HG02759 (cell line): Measurements from ENCODE around the gene PHC1.
A peak's percentile ranks its signal among the peaks of the same experiment; 100 is the strongest.

Experiments
- ATAC-seq: cut with Tn5 transposase; IDR thresholded peaks from one replicate; pipeline ENCODE4 v1.9.1; 2021; ENCODE audit warnings: mild to moderate bottlenecking, moderate library complexity; ENCODE audit not compliant: unreplicated experiment

Gene PHC1

DNA sequence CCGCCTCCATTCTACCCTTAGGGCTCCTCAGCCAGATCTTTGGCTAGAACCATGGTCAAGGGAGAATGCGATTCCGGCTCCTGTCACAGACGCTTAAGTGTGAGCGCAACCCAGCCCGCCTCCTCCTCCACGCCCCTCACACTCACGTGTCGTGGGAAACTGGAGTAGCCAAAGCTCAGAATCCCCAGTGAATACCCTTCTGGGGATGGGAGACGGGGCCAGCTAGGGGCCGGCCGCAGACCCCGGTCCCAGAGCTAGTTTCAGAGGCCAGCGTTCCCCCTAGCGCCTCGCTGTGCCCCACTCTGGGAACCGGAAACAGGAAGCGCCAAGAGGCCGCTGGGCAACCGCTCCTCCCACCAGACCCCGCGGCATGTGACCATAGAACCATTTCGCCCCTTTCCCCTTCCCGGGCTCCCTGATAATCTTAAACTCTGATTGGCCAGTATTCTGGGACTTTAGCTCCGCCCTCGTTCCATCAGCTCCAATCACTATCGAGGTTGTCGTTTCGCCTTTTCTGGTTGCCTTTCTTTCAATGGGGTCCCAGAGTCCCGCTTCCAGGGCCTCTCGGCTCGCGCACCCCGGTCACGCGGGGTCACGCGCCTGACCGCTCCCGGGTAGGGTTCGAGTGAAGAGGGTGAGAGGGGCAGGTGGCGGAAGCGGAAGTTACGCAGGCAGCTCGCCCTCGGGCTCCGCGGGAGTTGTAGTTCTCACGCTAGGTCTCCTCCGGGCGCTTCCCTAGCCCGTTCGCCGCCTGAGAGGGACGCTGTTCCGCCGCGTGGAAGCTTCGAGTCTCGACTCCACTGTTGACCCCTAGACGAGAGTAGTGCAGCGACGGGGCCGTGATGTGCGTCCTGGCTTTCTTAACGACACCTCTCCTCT lies 35.3 kb downstream of the PHC1 start, which contains the start of gene M6PR:
M6PR (minus strand) TSS at position 304 of the 879 bp plus-strand sequence. CDS start 3,241 bp downstream, outside the sequence.
- peak; percentile 80 for ATAC-seq

DNA sequence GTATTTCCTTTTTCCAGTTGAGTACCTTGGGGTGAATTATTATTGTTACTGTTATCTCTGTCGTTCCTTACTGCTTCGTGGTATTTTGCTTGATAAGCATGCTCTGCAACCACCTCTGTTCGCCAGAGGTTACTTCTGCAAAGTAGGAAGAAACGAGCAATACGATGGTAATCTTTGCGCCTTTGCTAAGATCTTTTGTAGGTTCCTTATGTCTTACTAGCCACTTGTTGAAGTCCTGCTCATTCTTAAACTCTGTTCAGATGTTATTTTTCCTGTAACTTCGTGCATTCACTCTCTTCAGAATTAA lies 35.9 kb downstream of the PHC1 start:
- ATAC-seq = no peak

DNA sequence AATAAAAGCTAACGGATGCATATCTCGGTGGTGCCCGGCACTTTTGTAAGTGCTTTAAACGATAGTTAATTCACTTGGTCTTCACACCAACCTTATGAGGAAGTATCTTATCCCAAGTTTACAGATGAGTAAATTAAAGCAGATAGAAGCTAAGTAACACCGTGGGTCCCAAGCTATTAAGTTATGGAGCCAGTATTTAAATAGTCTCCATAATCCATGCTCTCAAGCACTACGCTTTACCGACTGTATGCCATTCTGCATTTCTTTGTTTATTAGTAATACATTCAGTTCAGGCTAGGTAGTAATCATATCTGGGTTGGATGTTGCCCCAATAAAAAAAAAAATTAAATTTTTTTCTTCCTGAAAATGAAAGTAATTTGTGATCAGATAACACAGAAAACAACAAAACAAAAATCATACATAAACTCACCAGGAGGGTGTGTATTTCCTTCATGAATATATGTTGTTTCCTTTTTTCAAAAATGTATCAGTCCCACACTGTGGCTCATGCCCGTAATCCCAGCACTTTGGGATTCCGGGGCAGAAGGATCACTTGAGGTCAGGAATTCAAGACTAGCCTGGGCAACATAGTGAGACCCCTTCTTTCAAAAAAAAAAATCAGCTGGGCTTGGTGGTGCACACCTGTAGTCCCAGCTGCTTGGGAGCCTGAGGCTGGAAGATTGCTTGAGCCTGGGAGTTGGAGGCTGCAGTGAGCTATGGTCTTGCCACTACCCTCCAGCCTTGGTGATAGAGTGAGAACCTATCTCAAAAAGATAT lies 36.6 kb downstream of the PHC1 start:
- ATAC-seq = no peak

DNA sequence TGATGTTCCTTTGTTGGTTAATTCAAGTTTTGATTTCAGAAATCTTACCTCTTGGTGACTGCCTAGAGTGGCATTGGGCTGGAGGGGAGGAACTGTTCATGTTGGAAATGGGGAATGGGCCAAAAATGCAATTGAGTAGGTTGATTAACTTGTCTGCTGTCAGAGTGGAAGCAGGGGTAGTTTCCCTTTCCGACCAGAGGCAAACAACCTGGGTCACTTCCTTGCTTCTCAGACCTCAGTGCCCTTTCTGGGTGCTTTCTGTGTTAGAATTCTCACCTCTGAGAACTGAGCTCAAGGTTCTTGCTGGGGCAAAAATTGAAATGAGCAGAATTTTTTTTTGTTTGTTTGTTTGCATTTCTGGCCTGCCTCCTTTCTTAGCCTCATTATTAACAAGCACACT lies 37.4 kb downstream of the PHC1 start:
- ATAC-seq = no peak

DNA sequence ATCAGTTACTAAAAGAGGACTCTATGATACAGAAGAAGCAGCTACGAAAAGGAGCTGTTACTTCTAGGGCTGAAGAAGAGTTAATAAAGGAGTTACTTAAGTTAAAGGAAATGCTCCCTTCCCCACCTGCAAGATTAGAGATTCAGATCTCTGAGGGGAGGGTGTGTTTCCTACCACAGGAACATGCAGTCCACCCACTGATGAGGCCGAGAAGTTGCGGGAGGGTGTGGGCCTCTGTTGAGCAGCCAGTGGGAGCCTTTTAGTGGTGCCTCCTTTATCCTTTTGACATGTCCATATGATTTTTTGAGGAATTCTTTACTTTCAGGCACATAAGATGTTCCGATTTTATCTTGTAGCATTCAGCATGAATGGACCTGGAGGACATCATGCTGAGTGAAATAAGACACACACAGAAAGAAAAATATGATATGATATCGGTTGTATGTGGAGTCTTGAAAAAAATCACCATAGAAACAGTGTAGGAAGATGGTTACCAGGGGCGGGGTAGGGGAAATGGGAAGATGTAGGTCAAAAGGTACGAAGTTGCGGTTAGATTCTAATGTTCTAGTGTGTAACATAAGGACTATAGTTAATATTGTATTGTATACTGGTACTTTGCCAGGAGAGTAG lies 39.6 kb downstream of the PHC1 start:
- no peak for ATAC-seq

DNA sequence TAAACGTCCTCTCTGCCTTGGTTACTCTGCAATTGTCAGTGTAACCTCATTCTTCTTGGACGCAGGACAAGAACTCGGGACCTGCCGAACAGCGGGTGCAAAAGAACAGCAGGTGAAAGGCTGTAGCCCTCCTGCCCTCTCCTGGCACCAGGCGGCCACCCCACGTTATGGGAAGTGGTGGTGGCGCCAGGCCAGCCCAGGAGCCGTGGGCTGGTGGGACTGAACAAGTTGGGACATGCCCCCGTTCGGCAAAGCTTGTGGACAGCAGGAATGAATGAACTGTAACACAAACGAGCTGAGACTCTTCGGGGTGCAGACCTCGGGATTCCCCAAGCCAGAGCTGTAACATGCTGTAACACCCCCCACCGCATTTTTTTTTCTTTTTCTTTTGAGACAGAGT lies 41.8 kb downstream of the PHC1 start:
- ATAC-seq = no peak

DNA sequence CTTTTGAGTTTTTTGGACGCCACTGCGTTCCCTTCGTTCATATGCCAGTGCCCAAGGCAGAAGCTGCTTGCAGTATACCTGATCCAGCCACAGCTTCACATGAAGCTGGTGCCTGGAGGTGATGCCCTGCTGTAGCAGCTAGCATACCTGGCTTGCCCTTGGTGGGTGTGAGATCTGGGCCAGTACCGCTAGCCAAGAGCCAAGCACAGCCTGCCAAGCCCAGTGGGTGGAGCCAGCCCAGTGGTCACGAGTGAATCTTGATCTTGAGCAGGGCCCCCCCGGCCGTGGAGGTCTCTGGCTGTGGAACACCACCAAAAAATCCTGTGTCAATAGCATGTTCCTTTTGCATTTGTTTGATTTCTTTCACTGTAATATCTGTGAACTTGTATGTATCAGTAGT lies 42.5 kb downstream of the PHC1 start:
- ATAC-seq = no peak

DNA sequence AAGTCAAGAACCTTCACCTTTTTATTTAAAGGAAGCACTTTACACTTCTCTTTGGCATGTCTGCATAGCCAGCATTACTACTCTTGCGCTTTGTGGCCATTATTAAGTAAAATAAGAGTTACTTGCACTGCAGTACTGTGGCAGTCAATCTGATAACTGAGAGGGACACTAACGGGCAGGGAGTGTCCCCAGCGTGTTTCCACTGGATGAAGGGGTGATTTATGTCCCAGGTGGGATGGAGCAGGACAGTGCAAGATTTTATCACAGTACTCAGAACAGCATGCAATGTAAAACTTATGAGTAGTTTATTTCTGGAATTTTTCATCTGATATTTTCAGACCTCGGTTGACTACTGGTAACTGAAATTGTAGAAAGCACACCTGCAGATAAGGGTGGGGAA lies 43.3 kb downstream of the PHC1 start:
- no peak for ATAC-seq

DNA sequence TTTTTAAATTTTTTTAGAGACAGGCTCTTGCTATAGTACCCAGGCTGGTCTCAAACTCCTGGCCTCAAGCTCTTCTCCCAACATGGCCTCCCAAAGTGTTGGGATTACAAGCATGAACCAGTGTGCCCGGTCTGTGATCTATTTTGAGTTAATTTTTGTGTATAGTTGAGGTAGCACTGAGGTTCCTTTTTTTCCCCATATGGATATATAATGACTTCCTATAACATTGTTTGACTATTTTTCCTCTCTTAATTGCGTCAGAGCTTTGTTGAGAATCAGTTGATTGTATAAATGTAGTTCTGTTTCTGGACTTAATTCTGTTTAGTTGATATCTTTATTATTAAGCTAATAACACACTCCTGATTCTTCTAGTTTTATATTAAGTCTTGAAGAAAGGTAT lies 43.8 kb downstream of the PHC1 start:
- ATAC-seq = no peak

DNA sequence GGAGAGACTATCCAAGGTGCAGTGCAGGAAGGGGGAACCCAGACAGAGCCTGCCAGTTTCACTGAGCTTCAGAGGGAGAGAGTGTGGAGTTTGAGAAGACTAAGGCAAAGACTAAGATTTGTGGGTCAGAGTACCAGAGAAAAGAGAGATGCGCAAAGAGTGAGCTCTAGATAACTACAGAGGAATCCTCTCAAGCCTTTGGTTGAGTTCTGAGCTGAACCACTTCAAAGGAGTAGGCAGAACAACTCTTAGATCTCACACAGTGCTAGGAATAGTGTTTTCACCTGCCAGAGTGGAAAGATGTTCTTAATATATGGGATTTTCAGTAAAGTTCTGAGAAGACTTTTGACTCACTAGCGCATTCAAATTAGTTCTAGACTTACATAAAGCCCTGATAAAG lies 45.9 kb downstream of the PHC1 start:
- ATAC-seq = no peak

DNA sequence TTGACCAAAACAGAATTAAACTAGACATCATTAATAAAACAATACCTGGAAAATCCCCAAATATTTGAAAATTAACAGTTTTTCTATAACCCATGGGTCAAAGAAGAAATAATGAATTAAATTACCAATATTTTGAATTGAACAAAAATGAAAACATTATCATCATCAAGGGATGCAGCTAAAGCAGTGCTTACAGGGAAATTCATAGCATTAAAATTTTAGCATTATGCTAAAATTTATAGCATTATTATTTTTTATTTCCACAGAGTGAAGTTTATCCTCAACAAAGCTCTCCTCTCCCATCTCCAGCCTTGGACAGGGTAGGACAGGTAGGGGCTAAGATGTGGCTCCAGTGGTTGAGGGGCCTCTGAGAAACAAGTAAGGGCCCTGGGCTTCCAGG lies 54.5 kb downstream of the PHC1 start:
- no peak for ATAC-seq

DNA sequence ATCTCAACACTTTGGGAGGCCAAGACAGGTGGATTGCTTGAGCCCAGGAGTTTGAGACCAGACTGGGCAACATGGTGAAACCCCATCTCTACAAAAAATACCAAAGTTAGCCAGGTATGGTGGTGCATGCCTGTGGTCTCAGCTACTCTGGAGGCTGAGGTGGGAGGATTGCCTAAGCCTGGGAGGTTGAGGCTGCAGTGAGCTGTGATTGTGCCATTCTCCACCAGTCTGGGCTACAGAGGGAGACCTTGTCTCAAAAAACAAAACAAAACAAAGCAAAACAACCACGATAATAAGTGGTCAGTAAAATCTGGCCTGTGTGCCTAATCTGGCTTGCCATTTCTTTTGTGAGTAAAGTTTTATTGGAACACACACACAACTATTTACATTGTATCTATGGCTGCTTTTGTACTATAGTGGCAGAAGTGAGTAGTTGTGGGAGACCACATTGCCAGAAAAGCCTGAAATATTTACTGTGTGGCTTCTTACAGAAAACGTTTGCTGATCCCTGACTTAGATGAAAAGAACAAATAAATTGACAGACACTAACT lies 55.6 kb downstream of the PHC1 start:
- no peak for ATAC-seq

DNA sequence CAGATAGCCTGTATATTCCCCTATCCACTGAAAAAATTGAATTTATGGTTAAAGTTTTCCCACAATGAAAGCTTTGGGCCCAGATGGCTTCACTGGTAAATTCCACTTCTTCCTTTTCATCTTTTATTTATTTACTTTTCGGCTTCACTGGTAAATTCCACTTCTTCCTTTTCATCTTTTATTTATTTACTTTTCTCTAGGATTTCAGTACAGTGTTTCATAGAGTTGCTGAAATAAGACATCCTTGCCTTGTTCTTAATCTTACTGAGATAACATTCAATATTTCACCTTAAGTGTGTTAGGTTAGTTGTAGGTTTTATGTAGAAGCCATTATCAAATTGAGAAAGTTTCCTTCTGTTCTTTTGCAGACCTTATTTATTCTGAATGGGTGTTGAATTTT lies 56.1 kb downstream of the PHC1 start:
- ATAC-seq = no peak

DNA sequence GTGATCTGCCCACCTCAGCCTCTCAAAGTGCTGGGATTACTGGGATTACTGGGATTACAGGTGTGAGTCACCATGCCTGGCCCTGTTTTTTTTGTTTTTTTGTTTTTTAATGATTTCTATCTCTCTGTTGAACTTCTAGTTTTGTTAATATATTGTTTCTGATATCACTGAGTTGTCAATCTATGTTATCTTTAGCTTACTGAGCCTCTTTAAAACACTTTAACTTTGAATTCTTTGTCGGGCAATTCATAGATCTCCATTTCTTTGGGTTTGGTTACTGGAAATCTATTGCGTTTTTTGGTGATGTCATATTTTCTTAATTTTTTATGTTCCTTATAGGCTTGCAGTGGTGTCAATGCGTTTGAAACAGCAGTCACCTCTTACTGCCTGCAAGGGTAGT lies 65.8 kb downstream of the PHC1 start:
- no peak for ATAC-seq

DNA sequence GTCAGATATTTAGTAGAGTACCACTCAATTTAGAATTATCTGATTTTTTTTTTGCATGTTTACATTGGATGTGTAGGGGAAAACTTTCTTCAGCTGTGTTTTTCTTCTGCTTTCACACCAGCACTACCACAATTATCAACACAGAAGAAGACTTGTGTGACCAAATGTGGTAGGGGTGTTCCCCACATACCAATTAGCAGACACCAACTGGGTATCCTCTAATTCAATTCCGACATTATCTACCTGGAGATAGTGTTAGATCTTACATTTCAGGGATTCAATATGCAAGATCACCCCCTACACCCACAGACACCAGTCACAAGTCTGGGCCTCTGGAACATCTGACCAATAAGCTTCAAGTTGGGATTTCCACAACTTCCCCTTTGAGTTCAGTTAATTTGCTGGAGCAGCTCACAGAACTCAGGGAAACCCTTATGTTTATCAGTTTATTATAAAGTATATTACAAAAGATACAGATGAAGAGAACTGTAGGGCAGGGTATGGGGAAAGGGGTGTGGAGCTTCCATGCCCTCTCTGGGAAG lies 71.0 kb downstream of the PHC1 start:
- ATAC-seq = no peak

DNA sequence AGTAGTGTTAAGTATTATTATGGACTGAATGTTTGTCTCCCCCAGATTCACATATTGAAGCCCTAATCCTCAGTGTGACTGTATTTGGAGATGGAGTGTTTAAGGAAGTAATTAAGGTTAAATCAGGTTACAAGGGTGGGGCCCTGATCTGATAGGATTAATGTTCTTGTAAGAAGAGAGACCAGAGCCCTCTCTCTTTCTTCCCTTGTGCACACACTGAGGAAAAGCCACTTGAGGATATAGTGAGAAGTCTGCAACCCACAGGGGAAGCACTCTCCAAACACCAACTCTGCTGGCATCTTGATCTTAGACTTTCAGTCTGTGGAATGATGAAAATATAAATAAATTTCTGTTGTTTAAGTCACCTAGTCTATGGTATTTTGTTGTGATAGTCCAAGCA lies 72.9 kb downstream of the PHC1 start:
- no peak for ATAC-seq

DNA sequence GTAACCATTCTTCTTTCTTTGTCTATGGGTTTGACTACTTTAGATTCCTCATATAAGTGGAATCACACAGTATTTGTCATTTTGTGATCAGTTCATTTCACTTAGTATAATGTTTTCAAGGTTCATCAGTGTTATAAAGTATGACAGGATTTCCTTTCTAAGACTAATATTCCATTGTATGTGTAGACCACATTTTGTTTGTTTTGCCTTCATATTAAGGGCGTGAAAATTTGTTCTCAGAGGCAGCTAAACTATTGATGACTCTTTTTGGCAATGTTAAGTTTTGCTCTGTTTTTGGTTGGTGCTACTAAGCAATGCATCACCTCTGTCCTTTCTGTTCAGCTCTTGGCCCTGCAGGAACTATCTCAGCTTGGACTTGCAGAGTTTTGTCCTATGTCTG lies 73.4 kb downstream of the PHC1 start:
- no peak for ATAC-seq

DNA sequence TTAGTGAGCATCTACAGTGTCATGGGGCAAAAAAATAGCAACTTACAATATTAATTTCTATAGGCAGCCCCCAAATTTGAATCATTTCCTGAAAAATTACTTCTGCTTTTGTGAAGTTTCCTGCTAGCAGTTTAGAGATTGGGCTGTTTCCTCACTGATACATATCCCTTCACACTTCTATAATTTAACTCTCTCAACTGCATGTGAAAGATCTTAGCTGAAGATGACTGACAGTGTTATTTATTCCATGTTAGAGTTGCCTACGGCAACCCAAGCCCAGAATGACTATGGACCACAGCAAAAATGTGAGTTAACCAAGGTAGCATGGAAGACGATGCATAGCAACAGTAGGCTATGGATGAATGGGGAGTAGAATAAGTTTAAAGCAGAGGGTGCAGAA lies 75.1 kb downstream of the PHC1 start, which contains the start of gene KLRG1:
KLRG1 (plus strand) TSS at position 134 of the 400 bp plus-strand sequence; CDS start at position 224, 90 bp downstream.
- ATAC-seq = no peak
